Effector memory CD8-positive, alpha-beta T cell (primary cell): ENCODE data around the gene RASA1.
A peak's percentile ranks its signal among the peaks of the same experiment; 100 is the strongest.

ENCODE experiments used
- ATAC-seq: fragments of 150-1000 bp; cut with Tn5 transposase; replicated peaks from 2 replicates; pipeline ENCODE4 v1.10.0; 2021; ENCODE audit warnings: mild to moderate bottlenecking, moderate library complexity
- DNase-seq, 3 experiments: peaks; one replicate each; pipeline ENCODE4 v3.0.0; 2021
- H3K27ac Mint-ChIP-seq, 2 donors: one replicate each; pipeline ENCODE4 v1.8.0; 2022; ENCODE audit warnings: mild to moderate bottlenecking in 2 of 2, mixed read lengths in 2 of 2, moderate library complexity in 2 of 2
- H3K27me3 Mint-ChIP-seq, 2 donors: one replicate each; pipeline ENCODE4 v1.8.0; 2022; ENCODE audit warnings: mixed read lengths in 2 of 2
- H3K36me3 Mint-ChIP-seq: one replicate; pipeline ENCODE4 v1.8.0; 2022; ENCODE audit warnings: mild to moderate bottlenecking, moderate library complexity, mixed read lengths; ENCODE audit not compliant: insufficient read depth
- H3K4me1 Mint-ChIP-seq, 2 donors: one replicate each; pipeline ENCODE4 v1.8.0; 2022; ENCODE audit warnings: low read depth in 2 of 2, mixed read lengths in 2 of 2
- H3K4me3 Mint-ChIP-seq, 2 donors: one replicate each; pipeline ENCODE4 v1.8.0; 2022; ENCODE audit warnings: mild to moderate bottlenecking in 2 of 2, mixed read lengths in 2 of 2, moderate library complexity in 2 of 2
- H3K9me3 Mint-ChIP-seq, 2 donors: one replicate each; pipeline ENCODE4 v1.8.0; 2022; ENCODE audit warnings: mixed read lengths in 2 of 2

Gene RASA1

GRCh38 chr5:87404359-87404758, 136.7 kb downstream of the RASA1 start:
- ATAC-seq (no peak), DNase-seq (no peak)
- peaks cover 32 to 51% of the 10 kb centered on the region in 2 donors for H3K4me1 Mint-ChIP-seq
- H3K27me3 Mint-ChIP-seq: no peaks in the 10 kb centered on the region
- H3K4me3 Mint-ChIP-seq: no peak overlapping the region
- peaks cover 94% of the 10 kb centered on the region for H3K36me3 Mint-ChIP-seq
- H3K9me3 Mint-ChIP-seq: no peaks in the 10 kb centered on the region
- peak overlapping the region; percentile 11 to 97 for H3K27ac Mint-ChIP-seq

GRCh38 chr5:87405472-87406155, 137.9 kb downstream of the RASA1 start:
- Mint-ChIP-seq H3K4me1 (peaks cover 35 to 53% of the 10 kb centered on the region in 2 donors), H3K36me3 (peaks cover 89% of the 10 kb centered on the region), H3K27me3 (no peaks in the 10 kb centered on the region), H3K4me3 (peak overlapping the region in 1 of 2 donors; percentile 9), H3K27ac (peak overlapping the region; percentile 78 to 97), H3K9me3 (no peaks in the 10 kb centered on the region)
- no peak for DNase-seq
- no peak for ATAC-seq

GRCh38 chr5:87408204-87408603, 140.5 kb downstream of the RASA1 start:
- H3K4me1 Mint-ChIP-seq: peaks cover 47 to 64% of the 10 kb centered on the region in 2 donors
- peak; percentile 33 for ATAC-seq
- peaks cover 92% of the 10 kb centered on the region for H3K36me3 Mint-ChIP-seq
- H3K27me3 Mint-ChIP-seq: no peaks in the 10 kb centered on the region
- no peak for DNase-seq
- no peaks in the 10 kb centered on the region for H3K9me3 Mint-ChIP-seq
- peak overlapping the region; percentile 78 to 97 for H3K27ac Mint-ChIP-seq
- H3K4me3 Mint-ChIP-seq: peak overlapping the region; percentile 7 to 66

- H3K4me3 Mint-ChIP-seq: peak overlapping the region; percentile 84 to 91
- ATAC-seq (no peak), DNase-seq (no peak)
- peaks cover 68% of the 10 kb centered on the region for H3K36me3 Mint-ChIP-seq
- no peaks in the 10 kb centered on the region for H3K27me3 Mint-ChIP-seq
- H3K4me1 Mint-ChIP-seq: peaks cover 42 to 57% of the 10 kb centered on the region in 2 donors
- no peaks in the 10 kb centered on the region for H3K9me3 Mint-ChIP-seq
- peak overlapping the region; percentile 96 for H3K27ac Mint-ChIP-seq
Observed at GRCh38 chr5:87410931-87411330, 143.2 kb downstream of the RASA1 start.

- Mint-ChIP-seq H3K27me3 (no peaks in the 10 kb centered on the region), H3K4me3 (peak overlapping the region; percentile 84 to 91), H3K9me3 (no peaks in the 10 kb centered on the region), H3K27ac (peak overlapping the region; percentile 96), H3K4me1 (peaks cover 36 to 50% of the 10 kb centered on the region in 2 donors), H3K36me3 (peaks cover 61% of the 10 kb centered on the region)
- no peak for ATAC-seq
- no peak for DNase-seq
Observed at GRCh38 chr5:87411586-87411972, 143.9 kb downstream of the RASA1 start.

GRCh38 chr5:87411973-87412629, 144.4 kb downstream of the RASA1 start:
- Mint-ChIP-seq H3K36me3 (peaks cover 56% of the 10 kb centered on the region), H3K4me1 (peaks cover 31 to 45% of the 10 kb centered on the region in 2 donors), H3K4me3 (peak overlapping the region; percentile 84 to 91), H3K9me3 (no peaks in the 10 kb centered on the region), H3K27ac (peak overlapping the region; percentile 96), H3K27me3 (no peaks in the 10 kb centered on the region)
- ATAC-seq (peak; percentile 25), DNase-seq (peak; percentile 34 to 47 (median 35))

GRCh38 chr5:87412630-87413342, 145.1 kb downstream of the RASA1 start, which contains the start of gene CCNH:
Gene CCNH, minus strand, starts transcription at chr5:87412930. Its CDS starts 136 bp downstream, at chr5:87412794.
- H3K36me3 Mint-ChIP-seq: peaks cover 49% of the 10 kb centered on the region
- H3K27me3 Mint-ChIP-seq: no peaks in the 10 kb centered on the region
- ATAC-seq (peak; percentile 88), DNase-seq (peak; percentile 94 to 96 (median 96))
- peak within 1 kb of the TSS; percentile 96 for H3K27ac Mint-ChIP-seq
- H3K9me3 Mint-ChIP-seq: no peaks in the 10 kb centered on the region
- H3K4me1 Mint-ChIP-seq: peaks cover 27 to 38% of the 10 kb centered on the region in 2 donors
- peak within 1 kb of the TSS; percentile 84 to 91 for H3K4me3 Mint-ChIP-seq

GRCh38 chr5:87413343-87413645, 145.6 kb downstream of the RASA1 start:
- Mint-ChIP-seq H3K36me3 (peaks cover 44% of the 10 kb centered on the region), H3K27ac (peak overlapping the region; percentile 96), H3K4me3 (peak overlapping the region; percentile 84 to 91), H3K9me3 (no peaks in the 10 kb centered on the region), H3K4me1 (peaks cover 23 to 33% of the 10 kb centered on the region in 2 donors), H3K27me3 (no peaks in the 10 kb centered on the region)
- DNase-seq (no peak), ATAC-seq (no peak)

GRCh38 chr5:87418506-87418905, 150.8 kb downstream of the RASA1 start:
- Mint-ChIP-seq H3K27ac (no peak overlapping the region), H3K27me3 (no peaks in the 10 kb centered on the region), H3K36me3 (no peaks in the 10 kb centered on the region), H3K4me3 (no peak overlapping the region), H3K4me1 (no peaks in the 10 kb centered on the region), H3K9me3 (no peaks in the 10 kb centered on the region)
- DNase-seq: no peak
- no peak for ATAC-seq

GRCh38 chr5:87421307-87421706, 153.6 kb downstream of the RASA1 start:
- H3K4me3 Mint-ChIP-seq: no peak overlapping the region
- H3K27me3 Mint-ChIP-seq: peaks cover 0 to 10% of the 10 kb centered on the region in 2 donors
- ATAC-seq (no peak), DNase-seq (no peak)
- no peaks in the 10 kb centered on the region for H3K36me3 Mint-ChIP-seq
- H3K4me1 Mint-ChIP-seq: peaks cover 0 to 3% of the 10 kb centered on the region in 2 donors
- H3K9me3 Mint-ChIP-seq: no peaks in the 10 kb centered on the region
- H3K27ac Mint-ChIP-seq: no peak overlapping the region

- Mint-ChIP-seq H3K27ac (no peak overlapping the region), H3K4me3 (no peak overlapping the region), H3K9me3 (no peaks in the 10 kb centered on the region), H3K4me1 (peaks cover 0 to 3% of the 10 kb centered on the region in 2 donors), H3K27me3 (peaks cover 0 to 17% of the 10 kb centered on the region in 2 donors), H3K36me3 (no peaks in the 10 kb centered on the region)
- DNase-seq (no peak), ATAC-seq (no peak)
Observed at GRCh38 chr5:87423755-87424154, 156.1 kb downstream of the RASA1 start.

GRCh38 chr5:87430863-87431457, 163.3 kb downstream of the RASA1 start:
- H3K4me1 Mint-ChIP-seq: no peaks in the 10 kb centered on the region
- DNase-seq: no peak
- H3K4me3 Mint-ChIP-seq: no peak overlapping the region
- H3K36me3 Mint-ChIP-seq: no peaks in the 10 kb centered on the region
- ATAC-seq: no peak
- no peaks in the 10 kb centered on the region for H3K9me3 Mint-ChIP-seq
- no peak overlapping the region for H3K27ac Mint-ChIP-seq
- peaks cover 10 to 22% of the 10 kb centered on the region in 2 donors for H3K27me3 Mint-ChIP-seq

- no peaks in the 10 kb centered on the region for H3K4me1 Mint-ChIP-seq
- no peak overlapping the region for H3K27ac Mint-ChIP-seq
- no peak overlapping the region for H3K4me3 Mint-ChIP-seq
- no peaks in the 10 kb centered on the region for H3K9me3 Mint-ChIP-seq
- DNase-seq: no peak
- no peaks in the 10 kb centered on the region for H3K36me3 Mint-ChIP-seq
- peaks cover 10 to 16% of the 10 kb centered on the region in 2 donors for H3K27me3 Mint-ChIP-seq
- no peak for ATAC-seq
Observed at GRCh38 chr5:87432460-87432859, 164.8 kb downstream of the RASA1 start.
